T-helper 9 cell (primary cell): ENCODE data around the gene CCDC124.
"Not testable (repeated sequence)": the region's sequence is repeated elsewhere in the genome, so short reads cannot be mapped to it uniquely, and the experiment has no call there.

Experiments
- DNase-seq: peaks from one replicate; pipeline ENCODE4 v3.0.0-alpha.2; 2020

CCDC124 gene

DNA sequence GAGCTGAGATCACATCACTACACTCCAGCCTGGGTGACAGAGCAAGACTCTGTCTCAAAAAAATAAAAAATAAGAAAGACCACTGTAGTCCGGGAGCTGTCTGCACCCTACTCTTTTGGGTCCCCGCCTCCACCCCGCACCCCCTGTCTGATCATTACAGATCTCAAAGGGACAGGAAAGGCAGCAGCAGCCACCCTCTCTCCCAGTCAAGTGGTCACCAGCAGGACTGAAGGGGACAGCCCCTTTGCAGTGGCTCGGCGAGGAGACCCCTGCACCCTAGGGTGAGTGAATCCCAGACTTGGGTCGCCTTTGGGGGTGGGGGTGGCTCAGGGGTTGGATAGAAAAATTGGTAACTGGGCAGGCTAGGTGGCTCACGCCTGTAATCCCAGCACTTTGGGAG is 21.6 kb downstream of the CCDC124 start:
- no peak for DNase-seq

- DNase-seq: no peak
Observed at GRCh38 chr19:17957149-17957849, 24.5 kb downstream of the CCDC124 start.

DNA sequence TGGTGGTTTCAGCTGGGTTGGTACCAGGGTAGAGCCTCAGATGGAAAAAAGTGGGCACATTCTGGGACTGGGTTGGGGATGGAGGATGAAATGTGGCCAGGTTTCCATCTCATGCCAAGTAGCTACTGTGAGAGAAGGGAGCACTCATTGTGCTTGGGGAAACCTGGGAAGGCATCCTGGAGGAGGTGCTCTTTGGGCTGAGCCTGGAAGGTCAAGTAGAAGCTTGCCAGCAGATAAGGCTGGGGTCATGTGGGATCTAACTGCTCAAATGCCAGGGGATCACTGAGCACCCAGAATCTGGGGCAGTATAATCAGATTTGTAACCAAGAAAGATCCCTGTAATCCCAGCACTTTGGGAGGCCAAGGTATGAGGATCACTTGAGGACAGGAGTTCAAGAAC is 25.1 kb downstream of the CCDC124 start:
- DNase-seq: no peak

DNA sequence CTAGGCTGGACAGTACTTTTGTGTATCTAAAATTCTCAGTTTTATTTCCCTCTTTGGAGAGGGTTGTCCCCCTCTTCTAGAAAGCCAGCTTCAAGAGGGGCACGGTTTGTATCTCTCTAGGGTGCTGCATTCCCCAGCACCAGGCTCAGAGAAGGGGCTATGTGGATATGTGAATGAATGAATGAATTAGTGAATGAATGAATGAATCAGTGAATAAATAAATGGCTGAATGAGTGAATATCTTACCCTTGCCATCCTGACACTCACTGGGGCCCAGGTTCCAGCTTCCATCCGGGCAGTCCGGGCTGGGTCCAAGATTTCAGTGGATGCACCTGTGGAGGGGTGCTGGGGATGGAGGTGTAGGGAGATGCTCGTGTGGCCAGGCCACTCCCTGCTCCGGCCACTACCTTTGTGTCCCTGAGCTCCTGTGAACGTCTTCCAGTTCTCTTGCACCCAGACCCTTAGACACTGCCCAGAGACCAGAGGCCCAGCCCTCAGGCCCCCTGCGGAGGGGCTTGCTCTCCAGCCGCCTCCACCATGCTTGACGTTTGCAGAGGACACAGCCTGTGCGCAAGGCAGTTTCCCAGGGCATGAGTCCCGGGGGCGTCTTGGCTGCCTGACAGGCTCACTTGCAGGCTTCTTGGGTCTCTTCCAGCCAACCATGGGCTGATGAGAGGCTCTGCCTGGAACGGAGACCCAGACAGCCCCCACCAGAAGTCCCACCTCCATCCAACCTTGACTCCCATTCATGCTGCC is 31.3 kb downstream of the CCDC124 start:
- no peak for DNase-seq

DNA sequence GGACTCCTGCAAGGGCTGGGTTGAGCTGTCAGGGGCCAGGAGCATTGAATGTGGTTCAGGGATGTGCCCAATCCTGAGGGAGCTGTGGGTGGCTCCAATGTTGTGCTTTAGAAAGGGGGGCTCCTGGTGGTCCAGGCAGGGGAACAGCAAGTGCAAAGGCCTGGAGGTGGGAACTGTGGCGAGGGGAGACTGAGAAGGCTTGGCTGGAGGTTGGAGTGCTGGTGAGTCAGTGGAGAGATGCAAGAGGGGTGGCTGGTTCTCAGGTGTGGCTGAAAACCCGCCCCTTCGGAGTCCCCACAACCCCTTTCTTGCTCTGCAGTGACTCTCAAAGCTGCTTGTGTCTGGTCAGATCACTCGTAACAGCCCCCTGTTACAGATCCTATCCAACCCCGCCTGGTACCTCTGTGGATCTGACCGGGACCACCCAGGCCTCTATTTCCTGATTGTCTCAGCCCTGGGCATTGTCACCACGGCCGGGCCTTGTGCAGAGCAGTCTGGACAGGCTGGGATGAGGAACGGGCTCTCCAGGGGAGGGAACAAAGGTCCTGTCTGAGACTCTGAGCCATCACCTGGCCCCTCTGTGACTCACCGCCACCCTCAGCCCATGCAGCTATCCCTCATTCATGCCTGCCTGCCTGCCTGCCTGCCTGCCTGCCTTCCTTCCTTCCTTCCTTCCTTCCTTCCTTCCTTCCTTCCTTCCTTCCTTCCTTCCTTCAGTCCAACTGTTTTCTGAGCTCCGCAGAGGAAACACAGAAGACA is 32.7 kb downstream of the CCDC124 start:
- no peak for DNase-seq

GRCh38 chr19:17966129-17966483 is 33.3 kb downstream of the CCDC124 start:
- DNase-seq: no peak

DNA sequence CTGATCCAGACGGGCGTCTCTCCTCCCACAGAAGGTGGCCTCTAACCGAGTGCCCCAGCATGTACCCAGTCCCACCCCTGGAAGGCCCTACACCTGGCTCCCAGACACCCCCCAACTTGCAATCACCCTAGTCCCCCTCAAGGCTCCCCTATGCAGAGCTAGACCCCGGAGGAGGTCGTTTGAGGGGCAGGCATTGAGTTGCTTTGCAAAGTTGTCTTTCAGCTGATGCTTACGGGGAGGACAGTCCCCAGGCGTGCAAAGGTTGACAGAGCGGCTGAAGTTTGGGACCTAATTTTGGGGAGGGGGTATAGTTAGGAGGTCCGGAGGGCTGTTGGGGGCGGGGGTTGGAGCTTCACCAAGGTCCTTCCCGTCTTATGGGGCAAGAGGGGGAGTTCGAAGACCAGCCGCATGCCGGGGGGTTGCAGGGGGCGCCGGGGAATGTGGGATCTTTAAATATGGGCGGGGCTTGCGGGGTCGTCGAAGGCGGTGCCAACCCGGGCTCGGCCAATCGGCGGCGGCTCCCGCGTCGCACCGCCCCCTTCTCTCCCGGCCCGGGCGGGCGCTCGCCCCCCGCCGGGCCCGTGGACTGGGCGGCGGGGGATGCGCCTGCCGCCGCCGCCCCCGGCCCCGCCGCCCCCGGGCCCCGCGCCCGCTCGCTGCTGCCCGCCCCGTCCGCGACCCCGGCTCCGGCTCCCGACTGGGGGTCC is 33.9 kb downstream of the CCDC124 start, which contains the start of gene KCNN1:
Gene KCNN1 (plus strand): TSS at position 558 of the 707 bp plus-strand sequence. CDS start 6,782 bp downstream, outside the sequence.
- no peak for DNase-seq

GRCh38 chr19:17967257-17968051 is 34.6 kb downstream of the CCDC124 start:
- no peak for DNase-seq

GRCh38 chr19:17968362-17968761 is 35.5 kb downstream of the CCDC124 start:
- no peak for DNase-seq

DNA sequence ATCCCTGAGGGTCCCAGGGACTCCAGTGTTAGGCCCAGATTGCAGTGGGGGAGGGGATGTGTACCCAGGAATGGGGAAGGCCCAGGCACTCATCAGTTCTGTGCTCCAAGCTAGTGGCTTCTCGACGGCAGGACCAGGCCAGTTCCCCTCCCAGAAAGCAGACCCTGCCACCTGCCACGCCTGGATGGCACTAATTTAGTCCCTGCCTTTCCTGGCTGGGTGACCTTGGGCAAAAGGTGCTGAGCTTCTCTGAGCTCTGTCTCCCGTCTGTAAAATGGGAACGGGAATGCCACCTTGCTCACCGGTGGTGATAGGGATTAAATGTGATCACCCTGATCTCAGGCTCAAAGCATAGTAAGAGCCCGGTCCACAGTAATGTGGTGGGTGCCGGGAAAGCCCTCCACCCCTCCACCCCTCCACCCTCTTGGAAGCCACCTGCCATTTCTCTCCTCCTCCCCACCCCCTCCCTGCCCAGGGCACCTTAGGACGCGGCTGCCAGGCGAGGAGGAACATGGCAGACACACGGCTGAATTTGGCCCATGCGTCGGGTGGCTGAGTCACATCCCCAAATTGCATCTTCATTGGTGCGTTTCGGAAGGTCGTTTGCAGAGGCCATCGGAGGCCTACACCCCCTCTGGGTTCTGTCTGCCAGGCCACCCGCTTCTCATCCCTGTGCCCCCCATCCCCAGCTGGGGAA is 36.4 kb downstream of the CCDC124 start:
- no peak for DNase-seq

DNA sequence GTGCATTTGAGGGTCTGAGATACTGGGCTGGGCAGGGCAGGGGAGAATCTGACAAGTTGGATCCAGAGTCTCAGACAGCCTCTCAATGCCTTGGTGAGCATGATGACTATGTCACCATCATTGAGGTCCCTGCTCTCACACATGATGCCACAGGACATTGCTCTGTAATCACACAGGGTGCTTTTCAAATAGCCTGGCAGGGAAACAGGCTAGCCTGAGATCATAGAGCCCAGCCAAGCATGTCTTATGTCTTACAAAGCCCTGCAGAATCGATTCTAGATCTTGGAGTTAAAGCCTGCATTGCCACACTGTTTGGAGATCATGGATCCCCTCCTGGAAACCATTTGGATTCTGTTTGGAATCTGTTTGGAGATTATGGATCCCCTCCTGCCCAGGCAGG is 39.4 kb downstream of the CCDC124 start:
- DNase-seq: no peak

DNA sequence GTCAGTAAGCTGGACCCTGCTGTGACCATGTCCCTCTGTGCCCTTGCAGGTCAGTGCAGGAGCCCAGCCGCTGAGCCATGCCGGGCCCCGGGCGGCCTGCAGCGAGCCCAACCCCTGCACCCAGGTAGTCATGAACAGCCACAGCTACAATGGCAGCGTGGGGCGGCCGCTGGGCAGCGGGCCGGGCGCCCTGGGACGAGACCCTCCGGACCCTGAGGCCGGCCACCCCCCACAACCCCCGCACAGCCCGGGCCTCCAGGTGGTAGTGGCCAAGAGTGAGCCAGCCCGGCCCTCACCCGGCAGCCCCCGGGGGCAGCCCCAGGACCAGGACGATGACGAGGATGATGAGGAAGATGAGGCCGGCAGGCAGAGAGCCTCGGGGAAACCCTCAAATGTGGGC is 40.9 kb downstream of the CCDC124 start:
- DNase-seq: no peak

- no peak for DNase-seq
Observed at GRCh38 chr19:17974551-17974950, 41.7 kb downstream of the CCDC124 start.

- DNase-seq: no peak
Observed at GRCh38 chr19:17975032-17975431, 42.2 kb downstream of the CCDC124 start.

DNA sequence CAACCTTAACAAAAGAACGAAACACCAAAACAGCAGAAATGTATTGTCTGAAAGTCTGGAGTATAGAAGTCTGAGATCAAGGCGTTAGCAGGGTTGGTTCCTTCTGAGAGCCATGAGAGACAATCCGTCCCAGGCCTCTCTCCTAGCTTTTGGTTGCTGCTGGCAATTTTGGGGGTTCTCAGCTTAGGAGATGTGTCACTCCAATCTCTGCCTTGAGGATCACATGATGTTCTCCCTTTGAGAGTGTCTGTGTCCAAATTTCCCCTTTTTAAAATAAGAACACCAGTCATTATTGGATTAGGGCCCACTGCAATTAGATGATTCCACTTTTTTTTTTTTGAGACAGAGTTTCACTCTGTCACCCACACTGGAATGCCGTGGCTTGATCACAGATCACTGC is 44.2 kb downstream of the CCDC124 start:
- DNase-seq: no peak

GRCh38 chr19:17977488-17977887 is 44.7 kb downstream of the CCDC124 start:
- DNase-seq: no peak

DNA sequence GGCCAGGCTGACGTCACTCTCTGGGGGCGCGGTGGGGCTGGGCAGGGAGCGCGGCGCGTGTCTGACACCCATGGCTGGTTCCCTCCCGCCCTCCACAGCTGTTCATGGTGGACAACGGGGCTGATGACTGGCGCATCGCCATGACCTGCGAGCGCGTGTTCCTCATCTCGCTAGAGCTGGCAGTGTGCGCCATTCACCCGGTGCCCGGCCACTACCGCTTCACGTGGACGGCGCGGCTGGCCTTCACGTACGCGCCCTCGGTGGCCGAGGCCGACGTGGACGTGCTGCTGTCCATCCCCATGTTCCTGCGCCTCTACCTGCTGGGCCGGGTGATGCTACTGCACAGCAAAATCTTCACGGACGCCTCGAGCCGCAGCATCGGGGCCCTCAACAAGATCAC is 48.8 kb downstream of the CCDC124 start:
- DNase-seq: no peak

- DNase-seq: no peak
Observed at GRCh38 chr19:17982430-17982829, 49.6 kb downstream of the CCDC124 start.

DNA sequence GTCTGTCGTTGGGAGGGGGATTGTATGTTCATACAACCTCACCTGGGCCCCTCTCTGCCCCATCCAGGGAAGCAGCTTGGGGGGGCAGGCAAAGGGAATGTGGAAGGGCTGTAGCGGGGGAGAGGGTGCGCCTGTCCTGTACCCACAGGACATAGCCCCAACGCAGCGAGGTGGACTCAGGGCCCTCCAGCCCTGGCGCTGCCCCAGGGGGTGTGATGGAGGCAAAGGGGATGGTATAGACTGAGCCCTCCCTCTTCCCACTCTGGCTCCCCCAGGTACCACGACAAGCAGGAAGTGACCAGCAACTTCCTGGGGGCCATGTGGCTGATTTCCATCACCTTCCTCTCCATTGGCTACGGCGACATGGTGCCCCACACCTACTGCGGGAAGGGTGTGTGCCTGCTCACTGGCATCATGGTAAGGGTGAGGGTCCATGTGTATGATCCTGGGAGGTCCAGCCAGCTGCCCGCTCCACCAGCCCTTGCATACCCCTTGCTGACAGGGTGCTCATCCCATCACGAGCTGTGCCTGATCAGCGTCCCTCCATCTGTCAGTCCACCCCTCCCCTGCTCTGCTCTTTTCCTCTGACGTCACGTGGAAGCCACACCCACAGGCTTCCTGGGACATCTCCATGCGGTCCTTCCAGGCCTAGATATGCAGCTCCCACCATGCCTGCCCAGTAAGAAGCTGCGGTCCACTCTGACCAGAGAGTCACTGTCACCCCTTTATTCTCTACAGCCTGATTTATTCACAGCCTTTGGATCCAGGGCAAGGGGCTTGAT is 52.4 kb downstream of the CCDC124 start:
- DNase-seq: no peak

DNA sequence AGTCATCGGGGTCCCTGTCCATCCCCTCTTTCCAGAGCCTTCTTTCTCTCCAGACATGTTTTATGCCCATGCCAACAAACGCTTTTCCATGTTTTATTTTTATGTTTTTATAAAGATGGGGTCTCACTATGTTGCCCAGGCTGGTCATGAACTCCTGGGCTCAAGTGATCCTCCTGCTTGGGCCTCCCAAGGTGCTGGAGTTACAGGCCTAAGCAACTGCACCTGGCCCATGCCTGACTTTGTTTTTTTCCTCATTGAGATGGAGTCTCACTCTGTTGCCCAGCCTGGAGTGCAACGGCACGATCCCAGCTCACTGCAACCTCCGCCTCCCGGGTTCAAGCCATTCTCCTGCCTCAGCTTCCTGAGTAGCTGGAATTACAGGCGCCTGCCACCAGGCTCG is 53.8 kb downstream of the CCDC124 start:
- DNase-seq: not testable (repeated sequence)

DNA sequence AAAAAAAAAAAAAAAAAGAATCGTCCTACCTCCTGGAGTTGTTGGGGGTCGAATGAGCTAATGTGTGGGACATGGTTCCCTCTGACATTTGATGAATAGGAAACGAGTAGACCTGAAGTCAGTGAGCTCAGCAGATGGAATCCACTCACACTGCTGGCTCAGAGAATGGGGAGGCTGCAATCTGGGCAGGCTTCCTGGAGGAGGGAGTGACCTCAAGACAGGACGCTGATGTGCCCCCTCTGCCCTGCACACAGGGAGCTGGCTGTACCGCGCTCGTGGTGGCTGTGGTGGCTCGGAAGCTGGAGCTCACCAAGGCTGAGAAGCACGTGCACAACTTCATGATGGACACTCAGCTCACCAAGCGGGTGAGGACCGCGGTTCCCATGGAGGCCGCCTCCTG is 55.3 kb downstream of the CCDC124 start:
- DNase-seq: no peak
